NB4 (cell line): ENCODE measurements around the gene FHIT.

ENCODE experiments used
- DNase-seq: peaks from one replicate; pipeline ENCODE4 v3.0.0; 2010; ENCODE audit warnings: low read depth
- H3K4me3 ChIP-seq: one replicate; pipeline ENCODE4 v1.5.1; 2011; ENCODE audit warnings: mild to moderate bottlenecking, low read depth, low read length, moderate library complexity
- CTCF ChIP-seq: IDR thresholded peaks from one replicate; pipeline ENCODE4 v1.5.1; 2012; ENCODE audit warnings: low read depth, low read length
- MAX ChIP-seq: IDR thresholded peaks from 2 replicates; pipeline ENCODE4 v1.6.1; 2011; ENCODE audit warnings: low read depth, low read length
- MYC ChIP-seq: IDR thresholded peaks from 2 replicates; pipeline ENCODE4 v1.6.1; 2011; ENCODE audit warnings: low read depth, low read length
- POLR2A ChIP-seq: IDR thresholded peaks from 2 replicates; pipeline ENCODE4 v1.6.1; 2011; ENCODE audit warnings: mild to moderate bottlenecking; ENCODE audit not compliant: insufficient read length; ENCODE audit errors: extremely low read depth

The FHIT gene

GRCh38 chr3:60392501-60392900 is 858.8 kb downstream of the FHIT start:
- no peak for TF ChIP-seq CTCF
- TF ChIP-seq MYC, result no peak
- TF ChIP-seq POLR2A, result no peak
- TF ChIP-seq MAX, result no peak
- H3K4me3 ChIP-seq, result no peak overlapping the region
- DNase-seq, result no peak

- TF ChIP-seq POLR2A, result no peak
- TF ChIP-seq CTCF, result no peak
- no peak overlapping the region for H3K4me3 ChIP-seq
- no peak for DNase-seq
These were observed 860.0 kb downstream of the FHIT start for GRCh38 chr3:60391292-60391691.

GRCh38 chr3:60388731-60389130 is 862.5 kb downstream of the FHIT start:
- no peak for TF ChIP-seq POLR2A
- no peak for TF ChIP-seq MAX
- no peak for TF ChIP-seq MYC
- no peak for TF ChIP-seq CTCF
- H3K4me3 ChIP-seq, result no peak overlapping the region
- no peak for DNase-seq

GRCh38 chr3:60386306-60386705 is 864.9 kb downstream of the FHIT start:
- no peak for TF ChIP-seq MAX
- TF ChIP-seq MYC, result no peak
- TF ChIP-seq CTCF, result no peak
- TF ChIP-seq POLR2A, result no peak
- DNase-seq, result peak; percentile 67
- H3K4me3 ChIP-seq, result no peak overlapping the region

GRCh38 chr3:60384341-60384740 is 866.9 kb downstream of the FHIT start:
- no peak overlapping the region for H3K4me3 ChIP-seq
- DNase-seq, result no peak
- no peak for TF ChIP-seq CTCF
- no peak for TF ChIP-seq POLR2A
- TF ChIP-seq MYC, result no peak
- TF ChIP-seq MAX, result no peak

- DNase-seq, result no peak
- TF ChIP-seq CTCF (no peak), POLR2A (no peak), MYC (no peak), MAX (no peak)
- no peak overlapping the region for H3K4me3 ChIP-seq
These were observed 867.9 kb downstream of the FHIT start for GRCh38 chr3:60383345-60383744.
